Hematopoietic multipotent progenitor cell treated with erythropoietin and hydrocortisone succinate and interleukin-3 and kit ligand, for 15 days (in vitro differentiated cells): ENCODE results near the gene POLR2B.
"Not testable (repeated sequence)": the region's sequence is repeated elsewhere in the genome, so short reads cannot be mapped to it uniquely, and the experiment has no call there.

Experiments used
- DNase-seq: peaks from one replicate; pipeline ENCODE4 v3.0.0-alpha.2; 2015; ENCODE audit warnings: low spot score

The POLR2B gene

GRCh38 chr4:56986952-56987351, 8.3 kb downstream of the POLR2B start:
- DNase-seq, result no peak

- DNase-seq, result no peak
These were observed 11.6 kb downstream of the POLR2B start for GRCh38 chr4:56990109-56990905.

- DNase-seq, result no peak
These were observed 16.8 kb downstream of the POLR2B start for GRCh38 chr4:56995525-56995924.

GRCh38 chr4:56999751-57000150, 21.1 kb downstream of the POLR2B start:
- no peak for DNase-seq

GRCh38 chr4:57013543-57014120, 34.9 kb downstream of the POLR2B start:
- DNase-seq, result no peak

GRCh38 chr4:57018980-57019379, 40.3 kb downstream of the POLR2B start:
- DNase-seq, result no peak

- no peak for DNase-seq
These were observed 41.9 kb downstream of the POLR2B start for GRCh38 chr4:57020467-57021101.

GRCh38 chr4:57023104-57023503, 44.4 kb downstream of the POLR2B start:
- no peak for DNase-seq

- no peak for DNase-seq
These were observed 55.8 kb downstream of the POLR2B start for GRCh38 chr4:57034520-57034919.

GRCh38 chr4:57037982-57038604, 59.4 kb downstream of the POLR2B start:
- peak; percentile 17 for DNase-seq

- no peak for DNase-seq
These were observed 60.6 kb downstream of the POLR2B start for GRCh38 chr4:57039345-57039744.

GRCh38 chr4:57040510-57040909, 61.8 kb downstream of the POLR2B start:
- DNase-seq, result no peak

GRCh38 chr4:57041020-57041419, 62.3 kb downstream of the POLR2B start:
- no peak for DNase-seq

GRCh38 chr4:57042711-57043169, 64.0 kb downstream of the POLR2B start:
- DNase-seq, result no peak

GRCh38 chr4:57043347-57044251, 64.9 kb downstream of the POLR2B start:
- DNase-seq, result no peak

GRCh38 chr4:57044279-57044678, 65.6 kb downstream of the POLR2B start:
- no peak for DNase-seq

GRCh38 chr4:57044996-57045395, 66.3 kb downstream of the POLR2B start:
- DNase-seq, result no peak

- DNase-seq, result not testable (repeated sequence)
These were observed 68.3 kb downstream of the POLR2B start for GRCh38 chr4:57047046-57047445.

- no peak for DNase-seq
These were observed 70.1 kb downstream of the POLR2B start for GRCh38 chr4:57048590-57049304.

GRCh38 chr4:57051095-57051494, 72.4 kb downstream of the POLR2B start:
- no peak for DNase-seq

- no peak for DNase-seq
These were observed 72.8 kb downstream of the POLR2B start for GRCh38 chr4:57051524-57051923.
